Ammon's horn (tissue), 1 donor: ENCODE measurements around the gene FBXW10B.
"Not testable (repeated sequence)": the region's sequence is repeated elsewhere in the genome, so short reads cannot be mapped to it uniquely, and the experiment has no call there.

Source experiments
- DNase-seq: peaks from one replicate; pipeline ENCODE4 v3.0.0-alpha.2; 2016; ENCODE audit warnings: low spot score

FBXW10B gene

GRCh38 chr17:15619331-15620058 lies at the start of gene FBXW10B:
Gene FBXW10B, minus strand, starts transcription at chr17:15619704. Its CDS starts 192 bp downstream, at chr17:15619512.
- DNase-seq = peak; percentile 2

- no peak for DNase-seq
Observed at GRCh38 chr17:15663691-15664090, 44.2 kb upstream of the FBXW10B start.

GRCh38 chr17:15663176-15663575 lies 43.7 kb upstream of the FBXW10B start:
- no peak for DNase-seq

- DNase-seq = no peak
Observed at GRCh38 chr17:15662681-15663080, 43.2 kb upstream of the FBXW10B start.

GRCh38 chr17:15660077-15660476 lies 40.6 kb upstream of the FBXW10B start:
- DNase-seq = no peak

GRCh38 chr17:15659663-15660062 lies 40.2 kb upstream of the FBXW10B start:
- no peak for DNase-seq

GRCh38 chr17:15659236-15659635 lies 39.7 kb upstream of the FBXW10B start:
- DNase-seq = no peak

GRCh38 chr17:15658296-15658695 lies 38.8 kb upstream of the FBXW10B start:
- DNase-seq = no peak

- no peak for DNase-seq
Observed at GRCh38 chr17:15657868-15658267, 38.4 kb upstream of the FBXW10B start.

- no peak for DNase-seq
Observed at GRCh38 chr17:15654886-15655561, 35.5 kb upstream of the FBXW10B start.

GRCh38 chr17:15654401-15654800 lies 34.9 kb upstream of the FBXW10B start:
- DNase-seq = not testable (repeated sequence)

- no peak for DNase-seq
Observed at GRCh38 chr17:15652960-15653359, 33.5 kb upstream of the FBXW10B start.

GRCh38 chr17:15651583-15652110 lies 32.1 kb upstream of the FBXW10B start:
- peak; percentile 82 for DNase-seq

- DNase-seq = no peak
Observed at GRCh38 chr17:15650741-15651582, 31.5 kb upstream of the FBXW10B start.

GRCh38 chr17:15649861-15650421 lies 30.4 kb upstream of the FBXW10B start:
- no peak for DNase-seq

- DNase-seq = no peak
Observed at GRCh38 chr17:15648386-15648785, 28.9 kb upstream of the FBXW10B start.

GRCh38 chr17:15645942-15646312 lies 26.4 kb upstream of the FBXW10B start:
- not testable (repeated sequence) for DNase-seq

GRCh38 chr17:15645099-15645941 lies 25.8 kb upstream of the FBXW10B start:
- not testable (repeated sequence) for DNase-seq

- DNase-seq = not testable (repeated sequence)
Observed at GRCh38 chr17:15642505-15643251, 23.2 kb upstream of the FBXW10B start.

GRCh38 chr17:15642014-15642413 lies 22.5 kb upstream of the FBXW10B start:
- not testable (repeated sequence) for DNase-seq
